Esophagus muscularis mucosa (tissue), 3 donors: ENCODE measurements around the gene RFX7.
"Not testable (repeated sequence)": the region's sequence is repeated elsewhere in the genome, so short reads cannot be mapped to it uniquely, and the experiment has no call there.

ENCODE experiments used
- POLR2AphosphoS5 ChIP-seq, 2 donors: sonication (generic); formaldehyde crosslinking; IDR thresholded peaks; one replicate each; pipeline ENCODE4 v1.6.1; 2017; ENCODE audit warnings: antibody characterized with exemption in 2 of 2
- TF ChIP-seq, protein P1 (sequence below), 3 experiments: fragments of 200-600 bp in 2 of 3; fragments of 450-650 bp in 1 of 3; sonication (generic) in 2 of 3; IDR thresholded peaks; one replicate each; pipeline ENCODE4 v1.5.1; 2017 to 2019; ENCODE audit warnings: antibody characterized with exemption in 3 of 3, mild to moderate bottlenecking in 2 of 3, moderate library complexity in 1 of 3

DNA sequence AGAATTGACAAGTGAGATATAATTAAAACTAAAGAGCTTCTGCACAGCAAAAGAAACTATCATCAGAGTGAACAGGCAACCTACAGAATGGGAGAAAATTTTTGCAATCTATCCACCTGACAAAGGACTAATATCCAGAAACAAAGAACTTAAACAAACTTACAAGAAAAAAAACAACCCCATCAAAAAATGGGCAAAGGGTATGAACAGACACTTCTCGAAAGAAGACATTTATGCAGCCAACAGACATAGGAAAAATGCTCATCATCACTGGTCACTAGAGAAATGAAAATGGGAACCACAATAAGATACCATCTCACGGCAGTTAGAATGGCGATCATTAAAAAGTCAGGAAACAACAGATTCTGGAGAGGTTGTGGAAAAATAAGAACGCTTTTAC, 88.9 kb downstream of the RFX7 start:
- TF ChIP-seq, protein P1, sequence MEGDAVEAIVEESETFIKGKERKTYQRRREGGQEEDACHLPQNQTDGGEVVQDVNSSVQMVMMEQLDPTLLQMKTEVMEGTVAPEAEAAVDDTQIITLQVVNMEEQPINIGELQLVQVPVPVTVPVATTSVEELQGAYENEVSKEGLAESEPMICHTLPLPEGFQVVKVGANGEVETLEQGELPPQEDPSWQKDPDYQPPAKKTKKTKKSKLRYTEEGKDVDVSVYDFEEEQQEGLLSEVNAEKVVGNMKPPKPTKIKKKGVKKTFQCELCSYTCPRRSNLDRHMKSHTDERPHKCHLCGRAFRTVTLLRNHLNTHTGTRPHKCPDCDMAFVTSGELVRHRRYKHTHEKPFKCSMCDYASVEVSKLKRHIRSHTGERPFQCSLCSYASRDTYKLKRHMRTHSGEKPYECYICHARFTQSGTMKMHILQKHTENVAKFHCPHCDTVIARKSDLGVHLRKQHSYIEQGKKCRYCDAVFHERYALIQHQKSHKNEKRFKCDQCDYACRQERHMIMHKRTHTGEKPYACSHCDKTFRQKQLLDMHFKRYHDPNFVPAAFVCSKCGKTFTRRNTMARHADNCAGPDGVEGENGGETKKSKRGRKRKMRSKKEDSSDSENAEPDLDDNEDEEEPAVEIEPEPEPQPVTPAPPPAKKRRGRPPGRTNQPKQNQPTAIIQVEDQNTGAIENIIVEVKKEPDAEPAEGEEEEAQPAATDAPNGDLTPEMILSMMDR (IDR thresholded peaks at IDR 0.05) = not testable (repeated sequence)
- TF ChIP-seq POLR2AphosphoS5 (IDR thresholded peaks at IDR 0.05) = not testable (repeated sequence)
